OCI-LY1 (cell line): ENCODE results near the gene GADD45B.

Experiments
- H2AFZ ChIP-seq: fragments of 200-600 bp; sonication (generic), shearing (Covaris generic); 2 replicates; pipeline ENCODE4 v1.6.0; 2014; ENCODE audit warnings: antibody characterized with exemption, mild to moderate bottlenecking, low read length
- H3F3A ChIP-seq: fragments of 200-600 bp; sonication (generic), shearing (Covaris generic); 2 replicates; pipeline ENCODE4 v1.6.0; 2014; ENCODE audit warnings: mild to moderate bottlenecking, antibody characterized with exemption, low read length, moderate library complexity; ENCODE audit not compliant: insufficient read depth
- H3K27ac ChIP-seq: fragments of 200-600 bp; sonication (generic); 2 replicates; pipeline ENCODE4 v1.5.1; 2014; ENCODE audit warnings: low read length, mixed run types, mild to moderate bottlenecking, low read depth; ENCODE audit not compliant: poor library complexity, severe bottlenecking
- H3K27me3 ChIP-seq: fragments of 200-600 bp; sonication (generic); 2 replicates; pipeline ENCODE4 v1.6.0; 2014; ENCODE audit warnings: antibody characterized with exemption, mild to moderate bottlenecking, low read length, moderate library complexity; ENCODE audit not compliant: insufficient read depth
- H3K36me3 ChIP-seq: fragments of 200-600 bp; sonication (generic); 2 replicates; pipeline ENCODE4 v1.6.1; 2014; ENCODE audit warnings: mild to moderate bottlenecking, antibody characterized with exemption, low read length, moderate library complexity, mixed read lengths; ENCODE audit not compliant: insufficient read depth
- H3K4me1 ChIP-seq: fragments of 200-600 bp; sonication (generic); 2 replicates; pipeline ENCODE4 v1.5.1; 2014; ENCODE audit warnings: mild to moderate bottlenecking, low read length, moderate library complexity; ENCODE audit not compliant: insufficient read depth, severe bottlenecking
- H3K4me2 ChIP-seq: fragments of 200-600 bp; sonication (generic), shearing (Covaris generic); 2 replicates; pipeline ENCODE4 v1.6.1; 2014; ENCODE audit warnings: low read length
- H3K4me3 ChIP-seq: fragments of 200-600 bp; sonication (generic); 2 replicates; pipeline ENCODE4 v1.5.1; 2014; ENCODE audit warnings: low read length, low read depth, mild to moderate bottlenecking, mixed read lengths; ENCODE audit not compliant: poor library complexity, severe bottlenecking
- H3K79me2 ChIP-seq: fragments of 200-600 bp; shearing (Covaris generic); 2 replicates; pipeline ENCODE4 v1.6.1; 2016; ENCODE audit warnings: mixed run types, low read length, mixed read lengths; ENCODE audit not compliant: insufficient read depth
- H3K9ac ChIP-seq: fragments of 200-600 bp; sonication (generic), shearing (Covaris generic); 2 replicates; pipeline ENCODE4 v1.6.1; 2014; ENCODE audit warnings: mild to moderate bottlenecking, low read length, mixed read lengths
- H3K9me2 ChIP-seq: fragments of 200-600 bp; sonication (generic), shearing (Covaris generic); 2 replicates; pipeline ENCODE4 v1.6.1; 2014; ENCODE audit warnings: low read depth, mild to moderate bottlenecking, low read length, mixed read lengths
- H3K9me3 ChIP-seq: fragments of 200-600 bp; shearing (Covaris generic); 2 replicates; pipeline ENCODE4 v1.6.1; 2014; ENCODE audit warnings: low read length, mixed read lengths
- H4K20me1 ChIP-seq: fragments of 200-600 bp; sonication (generic), shearing (Covaris generic); 2 replicates; pipeline ENCODE4 v1.6.0; 2016; ENCODE audit warnings: mild to moderate bottlenecking, low read length; ENCODE audit not compliant: insufficient read depth
- EZH2 ChIP-seq: fragments of 200-600 bp; sonication (generic), shearing (Covaris generic); IDR thresholded peaks from 2 replicates; pipeline ENCODE4 v1.8.0; 2017; ENCODE audit warnings: borderline replicate concordance, mixed run types, mild to moderate bottlenecking, antibody characterized with exemption, low read length, moderate library complexity, mixed read lengths
- TF ChIP-seq, protein P1 (sequence below): fragments of 200-600 bp; sonication (generic), shearing (Covaris generic); IDR thresholded peaks from 2 replicates; pipeline ENCODE4 v1.5.1; 2017; ENCODE audit warnings: mild to moderate bottlenecking, antibody characterized with exemption, low read length, moderate library complexity, mixed read lengths

Gene GADD45B

DNA sequence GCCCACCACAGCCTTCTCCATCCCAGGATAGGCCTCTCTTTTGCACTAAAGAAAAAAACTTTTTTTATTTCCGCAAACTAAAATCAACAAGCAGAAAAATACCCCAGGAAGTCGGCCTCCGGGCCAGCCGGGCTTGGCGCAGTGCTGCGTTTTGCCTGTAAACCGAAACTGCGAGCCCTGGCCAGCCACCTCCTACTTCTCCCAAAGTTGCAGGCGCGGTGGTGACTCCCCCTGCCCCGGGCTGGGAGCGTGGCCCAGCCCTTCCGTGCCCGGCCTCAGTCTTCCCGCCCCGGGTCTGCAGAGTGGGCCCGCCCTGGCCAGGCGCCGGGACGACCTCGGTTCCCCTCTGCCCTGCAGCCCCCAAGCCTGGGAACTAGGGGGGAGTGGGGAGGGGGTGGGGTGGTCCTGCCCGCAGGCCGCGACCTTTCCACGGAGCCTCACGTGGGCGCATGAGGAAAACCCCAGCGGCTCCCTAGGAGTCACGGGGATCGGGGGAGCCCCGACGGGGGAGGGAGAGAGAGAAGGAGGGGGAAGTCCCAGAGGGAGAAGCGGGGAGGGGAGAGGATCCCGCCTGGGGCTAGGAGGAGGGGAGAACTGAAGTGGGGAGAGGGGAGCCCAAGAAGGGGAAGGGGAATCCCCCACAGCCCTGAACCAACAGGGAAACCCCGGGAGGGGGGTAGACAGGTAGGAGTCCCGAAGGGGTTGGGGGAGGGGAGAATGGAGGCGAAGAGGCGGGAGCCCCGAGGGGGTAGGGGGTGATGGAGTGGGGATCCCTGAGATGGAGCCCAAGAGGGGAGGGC lies 3.0 kb downstream of the GADD45B start:
- no peaks in the 10 kb centered on the region for H3F3A ChIP-seq
- H3K36me3 ChIP-seq, result no peaks in the 10 kb centered on the region; the same call in 1 of the 2 replicates
- peak overlapping the region; percentile 59 for H3K27ac ChIP-seq
- peak overlapping the region; percentile 86 for H3K4me2 ChIP-seq
- H4K20me1 ChIP-seq, result no peaks in the 10 kb centered on the region
- H3K4me1 ChIP-seq, result peaks cover 43% of the 10 kb centered on the region
- H3K9me3 ChIP-seq, result peaks cover 10% of the 10 kb centered on the region
- peak overlapping the region; percentile 25; the same call in 1 of the 2 replicates for H3K9ac ChIP-seq
- TF ChIP-seq, protein P1, sequence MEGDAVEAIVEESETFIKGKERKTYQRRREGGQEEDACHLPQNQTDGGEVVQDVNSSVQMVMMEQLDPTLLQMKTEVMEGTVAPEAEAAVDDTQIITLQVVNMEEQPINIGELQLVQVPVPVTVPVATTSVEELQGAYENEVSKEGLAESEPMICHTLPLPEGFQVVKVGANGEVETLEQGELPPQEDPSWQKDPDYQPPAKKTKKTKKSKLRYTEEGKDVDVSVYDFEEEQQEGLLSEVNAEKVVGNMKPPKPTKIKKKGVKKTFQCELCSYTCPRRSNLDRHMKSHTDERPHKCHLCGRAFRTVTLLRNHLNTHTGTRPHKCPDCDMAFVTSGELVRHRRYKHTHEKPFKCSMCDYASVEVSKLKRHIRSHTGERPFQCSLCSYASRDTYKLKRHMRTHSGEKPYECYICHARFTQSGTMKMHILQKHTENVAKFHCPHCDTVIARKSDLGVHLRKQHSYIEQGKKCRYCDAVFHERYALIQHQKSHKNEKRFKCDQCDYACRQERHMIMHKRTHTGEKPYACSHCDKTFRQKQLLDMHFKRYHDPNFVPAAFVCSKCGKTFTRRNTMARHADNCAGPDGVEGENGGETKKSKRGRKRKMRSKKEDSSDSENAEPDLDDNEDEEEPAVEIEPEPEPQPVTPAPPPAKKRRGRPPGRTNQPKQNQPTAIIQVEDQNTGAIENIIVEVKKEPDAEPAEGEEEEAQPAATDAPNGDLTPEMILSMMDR, result no peak
- no peak for TF ChIP-seq EZH2
- no peak overlapping the region for H2AFZ ChIP-seq
- H3K27me3 ChIP-seq, result no peaks in the 10 kb centered on the region; the same call in 1 of the 2 replicates
- H3K9me2 ChIP-seq, result no peaks in the 10 kb centered on the region
- H3K4me3 ChIP-seq, result peak overlapping the region; percentile 74
- no peaks in the 10 kb centered on the region for H3K79me2 ChIP-seq

DNA sequence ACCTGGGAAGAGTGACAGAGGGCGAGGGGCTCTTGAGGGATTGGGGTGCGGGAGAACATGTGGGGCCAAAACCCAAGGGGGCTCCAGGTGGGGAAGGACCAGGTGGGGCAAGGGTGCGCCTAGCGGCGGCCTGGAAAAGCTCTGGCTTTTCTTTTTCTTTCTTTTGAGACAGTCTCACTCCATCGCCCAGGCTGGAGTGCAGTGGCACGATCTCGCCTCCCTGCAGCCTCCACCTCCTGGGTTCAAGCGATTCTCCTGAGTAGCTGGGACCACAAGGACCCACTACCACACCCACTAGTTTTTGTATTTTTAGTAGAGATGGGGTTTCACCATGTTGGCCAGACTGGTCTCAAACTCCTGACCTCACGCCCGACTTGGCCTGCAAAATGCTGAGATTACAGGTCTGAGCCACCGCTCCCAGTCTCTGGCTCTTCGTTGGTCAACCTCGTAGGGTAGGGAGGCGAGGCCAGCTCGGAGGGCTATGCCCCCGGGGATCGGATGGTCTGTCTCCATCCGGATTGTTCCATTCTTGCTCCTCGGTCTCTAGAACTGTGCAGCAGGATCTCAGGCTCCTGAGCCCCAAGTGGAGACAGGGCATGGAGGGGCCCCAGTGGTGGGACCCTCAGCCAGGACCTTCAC lies 3.7 kb downstream of the GADD45B start:
- peak overlapping the region; percentile 86 for H3K4me2 ChIP-seq
- no peak overlapping the region for H2AFZ ChIP-seq
- H3K36me3 ChIP-seq, result no peaks in the 10 kb centered on the region; the same call in 1 of the 2 replicates
- no peak for TF ChIP-seq EZH2
- TF ChIP-seq, protein P1, result peak; percentile 51
- H3K4me1 ChIP-seq, result peaks cover 41% of the 10 kb centered on the region
- H3K9ac ChIP-seq, result no peak overlapping the region
- peaks cover 10% of the 10 kb centered on the region for H3K9me3 ChIP-seq
- H3K9me2 ChIP-seq, result no peaks in the 10 kb centered on the region
- H4K20me1 ChIP-seq, result no peaks in the 10 kb centered on the region
- no peak overlapping the region for H3K4me3 ChIP-seq
- H3K79me2 ChIP-seq, result no peaks in the 10 kb centered on the region
- H3K27ac ChIP-seq, result no peak overlapping the region
- H3K27me3 ChIP-seq, result no peaks in the 10 kb centered on the region; the same call in 1 of the 2 replicates
- H3F3A ChIP-seq, result no peaks in the 10 kb centered on the region

DNA sequence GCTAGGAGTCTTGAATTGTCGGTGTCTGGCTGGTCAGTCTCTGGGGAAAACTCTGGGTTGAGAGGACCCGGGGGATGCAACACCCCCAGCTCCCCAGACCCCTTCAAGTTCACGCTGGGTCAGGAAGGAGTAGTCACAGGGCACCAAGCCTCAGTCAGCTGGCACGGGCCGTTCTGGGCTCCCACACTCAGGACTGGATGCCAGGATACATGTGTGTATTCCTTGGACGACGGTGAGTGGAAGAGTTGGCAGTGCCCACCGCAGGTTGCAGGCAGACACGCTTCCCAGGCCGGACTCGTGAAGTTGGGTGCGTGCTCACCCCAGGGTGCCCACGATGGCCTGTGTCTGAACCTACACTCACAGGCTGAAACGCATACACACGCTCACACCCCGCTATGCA lies 5.5 kb downstream of the GADD45B start:
- H3K4me2 ChIP-seq, result no peak overlapping the region
- no peaks in the 10 kb centered on the region; the same call in 1 of the 2 replicates for H3K27me3 ChIP-seq
- no peaks in the 10 kb centered on the region; the same call in 1 of the 2 replicates for H3K36me3 ChIP-seq
- H3K79me2 ChIP-seq, result no peaks in the 10 kb centered on the region
- no peaks in the 10 kb centered on the region for H3K9me2 ChIP-seq
- H4K20me1 ChIP-seq, result no peaks in the 10 kb centered on the region
- no peaks in the 10 kb centered on the region for H3F3A ChIP-seq
- H2AFZ ChIP-seq, result no peak overlapping the region
- no peak overlapping the region for H3K27ac ChIP-seq
- no peak overlapping the region for H3K9ac ChIP-seq
- peaks cover 10% of the 10 kb centered on the region for H3K9me3 ChIP-seq
- no peak overlapping the region for H3K4me3 ChIP-seq
- H3K4me1 ChIP-seq, result peaks cover 34% of the 10 kb centered on the region
- TF ChIP-seq, protein P1, result no peak
- TF ChIP-seq EZH2, result no peak
